ENCODE results near the gene OLFML2A. TPM values are rescaled to one million over a fixed set of nuclear protein-coding genes. Genes with fewer than 3 reads are reported as not detected.

Gene OLFML2A
- total and polyA plus RNA-seq, 2 donors from 2014 or later = 5.1 to 12.2 TPM

GRCh38 chr9:124828489-124829333, 51.8 kb downstream of the OLFML2A start:
- DNase-seq (no peak), FAIRE-seq (no peak)
- no peaks in the 10 kb centered on the region for H3K9me3 ChIP-seq (ENCODE audit: control insufficient read depth in 2 of 3, insufficient read depth in 1 of 3, low read length in 3 of 3)
- H3K36me3 ChIP-seq (ENCODE audit: control insufficient read depth in 2 of 3, insufficient read depth in 3 of 3, low read length in 3 of 3) = no peaks in the 10 kb centered on the region
- no peaks in the 10 kb centered on the region for H3K27me3 ChIP-seq (ENCODE audit: control insufficient read depth, insufficient read depth, low read length)
- no peak for TF ChIP-seq CTCF (IDR thresholded peaks at IDR 0.05; ENCODE audit: borderline replicate concordance, extremely low read depth, insufficient read depth)
- H3K4me3 ChIP-seq (ENCODE audit: low read length in 3 of 3) = no peak overlapping the region
- intact Hi-C loops (cut with DNase I) = no loop called here
- peaks cover 0 to 3% (median 0%) of the 10 kb centered on the region in 3 donors for H3K4me1 ChIP-seq (ENCODE audit: control insufficient read depth in 2 of 3, insufficient read depth in 2 of 3, low read depth in 1 of 3, low read length in 3 of 3)
- no peak overlapping the region for H3K9ac ChIP-seq (ENCODE audit: low read length in 3 of 3)
- no peak overlapping the region for H3K27ac ChIP-seq (ENCODE audit: low read depth in 2 of 2, low read length in 2 of 2)

- H3K9me3 ChIP-seq (ENCODE audit: control insufficient read depth in 2 of 3, insufficient read depth in 1 of 3, low read length in 3 of 3) = no peaks in the 10 kb centered on the region
- no peak overlapping the region for H3K27ac ChIP-seq (ENCODE audit: low read depth in 2 of 2, low read length in 2 of 2)
- peaks cover 0 to 3% (median 0%) of the 10 kb centered on the region in 3 donors for H3K4me1 ChIP-seq (ENCODE audit: control insufficient read depth in 2 of 3, insufficient read depth in 2 of 3, low read depth in 1 of 3, low read length in 3 of 3)
- intact Hi-C loops (cut with DNase I) = no loop called here
- H3K4me3 ChIP-seq (ENCODE audit: low read length in 3 of 3) = no peak overlapping the region
- no peak overlapping the region for H3K9ac ChIP-seq (ENCODE audit: low read length in 3 of 3)
- no peaks in the 10 kb centered on the region for H3K36me3 ChIP-seq (ENCODE audit: control insufficient read depth in 2 of 3, insufficient read depth in 3 of 3, low read length in 3 of 3)
- no peaks in the 10 kb centered on the region for H3K27me3 ChIP-seq (ENCODE audit: control insufficient read depth, insufficient read depth, low read length)
- peak in 1 of 5 donors; percentile 1 for DNase-seq
- no peak for TF ChIP-seq CTCF (IDR thresholded peaks at IDR 0.05; ENCODE audit: borderline replicate concordance, extremely low read depth, insufficient read depth)
- no peak for FAIRE-seq
These were observed 52.4 kb downstream of the OLFML2A start for GRCh38 chr9:124829334-124829669.

- no peaks in the 10 kb centered on the region for H3K27me3 ChIP-seq (ENCODE audit: control insufficient read depth, insufficient read depth, low read length)
- no peaks in the 10 kb centered on the region for H3K9me3 ChIP-seq (ENCODE audit: control insufficient read depth in 2 of 3, insufficient read depth in 1 of 3, low read length in 3 of 3)
- intact Hi-C loops (cut with DNase I) = no loop called here
- FAIRE-seq (no peak), DNase-seq (no peak)
- no peak overlapping the region for H3K4me3 ChIP-seq (ENCODE audit: low read length in 3 of 3)
- peaks cover 0 to 14% (median 8%) of the 10 kb centered on the region in 3 donors for H3K4me1 ChIP-seq (ENCODE audit: control insufficient read depth in 2 of 3, insufficient read depth in 2 of 3, low read depth in 1 of 3, low read length in 3 of 3)
- no peak overlapping the region for H3K27ac ChIP-seq (ENCODE audit: low read depth in 2 of 2, low read length in 2 of 2)
- no peak for TF ChIP-seq CTCF (IDR thresholded peaks at IDR 0.05; ENCODE audit: borderline replicate concordance, extremely low read depth, insufficient read depth)
- H3K9ac ChIP-seq (ENCODE audit: low read length in 3 of 3) = no peak overlapping the region
- H3K36me3 ChIP-seq (ENCODE audit: control insufficient read depth in 2 of 3, insufficient read depth in 3 of 3, low read length in 3 of 3) = no peaks in the 10 kb centered on the region
These were observed 53.7 kb downstream of the OLFML2A start for GRCh38 chr9:124830593-124830992.

All from kidney (tissue), 14 donors.